Measurements from ENCODE around the gene DNAJB8.

DNA sequence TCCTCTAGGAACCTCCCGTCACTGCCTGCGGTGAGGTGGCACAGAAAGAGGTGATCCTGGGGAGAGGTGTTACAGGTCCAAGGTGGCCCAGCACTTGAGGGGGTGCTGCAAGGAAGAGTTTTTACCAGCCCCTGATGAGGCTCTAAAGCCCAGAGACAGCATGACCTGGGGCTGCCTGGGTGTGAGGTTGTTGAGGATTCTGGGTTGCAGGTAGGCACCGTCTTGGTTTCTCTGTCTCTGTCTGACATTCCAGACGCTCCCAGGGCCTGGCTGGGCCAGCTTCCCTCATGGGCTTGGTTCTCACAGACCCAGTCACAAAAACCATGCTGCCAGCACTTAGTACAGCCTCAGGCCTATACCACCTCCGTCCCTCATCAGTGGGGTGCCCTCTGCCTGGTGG lies 31.1 kb downstream of the DNAJB8 start:
- TF ChIP-seq, protein P1, sequence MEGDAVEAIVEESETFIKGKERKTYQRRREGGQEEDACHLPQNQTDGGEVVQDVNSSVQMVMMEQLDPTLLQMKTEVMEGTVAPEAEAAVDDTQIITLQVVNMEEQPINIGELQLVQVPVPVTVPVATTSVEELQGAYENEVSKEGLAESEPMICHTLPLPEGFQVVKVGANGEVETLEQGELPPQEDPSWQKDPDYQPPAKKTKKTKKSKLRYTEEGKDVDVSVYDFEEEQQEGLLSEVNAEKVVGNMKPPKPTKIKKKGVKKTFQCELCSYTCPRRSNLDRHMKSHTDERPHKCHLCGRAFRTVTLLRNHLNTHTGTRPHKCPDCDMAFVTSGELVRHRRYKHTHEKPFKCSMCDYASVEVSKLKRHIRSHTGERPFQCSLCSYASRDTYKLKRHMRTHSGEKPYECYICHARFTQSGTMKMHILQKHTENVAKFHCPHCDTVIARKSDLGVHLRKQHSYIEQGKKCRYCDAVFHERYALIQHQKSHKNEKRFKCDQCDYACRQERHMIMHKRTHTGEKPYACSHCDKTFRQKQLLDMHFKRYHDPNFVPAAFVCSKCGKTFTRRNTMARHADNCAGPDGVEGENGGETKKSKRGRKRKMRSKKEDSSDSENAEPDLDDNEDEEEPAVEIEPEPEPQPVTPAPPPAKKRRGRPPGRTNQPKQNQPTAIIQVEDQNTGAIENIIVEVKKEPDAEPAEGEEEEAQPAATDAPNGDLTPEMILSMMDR (IDR thresholded peaks at IDR 0.05; ENCODE audit: borderline replicate concordance, extremely low read depth, low read length, poor library complexity, severe bottlenecking) = no peak
- TF ChIP-seq EZH2 (IDR thresholded peaks at IDR 0.05; ENCODE audit: borderline replicate concordance, low read depth, low read length, severe bottlenecking) = no peak

Data from DND-41 (cell line).